OCI-M2 (cell line): Measurements from ENCODE around the gene ABLIM2.

Source experiments
- DNase-seq: peaks from one replicate; lab custom pipeline; 2025; ENCODE audit not compliant: unreplicated experiment; lab: John Stamatoyannopoulos, UW

ABLIM2 gene

DNA sequence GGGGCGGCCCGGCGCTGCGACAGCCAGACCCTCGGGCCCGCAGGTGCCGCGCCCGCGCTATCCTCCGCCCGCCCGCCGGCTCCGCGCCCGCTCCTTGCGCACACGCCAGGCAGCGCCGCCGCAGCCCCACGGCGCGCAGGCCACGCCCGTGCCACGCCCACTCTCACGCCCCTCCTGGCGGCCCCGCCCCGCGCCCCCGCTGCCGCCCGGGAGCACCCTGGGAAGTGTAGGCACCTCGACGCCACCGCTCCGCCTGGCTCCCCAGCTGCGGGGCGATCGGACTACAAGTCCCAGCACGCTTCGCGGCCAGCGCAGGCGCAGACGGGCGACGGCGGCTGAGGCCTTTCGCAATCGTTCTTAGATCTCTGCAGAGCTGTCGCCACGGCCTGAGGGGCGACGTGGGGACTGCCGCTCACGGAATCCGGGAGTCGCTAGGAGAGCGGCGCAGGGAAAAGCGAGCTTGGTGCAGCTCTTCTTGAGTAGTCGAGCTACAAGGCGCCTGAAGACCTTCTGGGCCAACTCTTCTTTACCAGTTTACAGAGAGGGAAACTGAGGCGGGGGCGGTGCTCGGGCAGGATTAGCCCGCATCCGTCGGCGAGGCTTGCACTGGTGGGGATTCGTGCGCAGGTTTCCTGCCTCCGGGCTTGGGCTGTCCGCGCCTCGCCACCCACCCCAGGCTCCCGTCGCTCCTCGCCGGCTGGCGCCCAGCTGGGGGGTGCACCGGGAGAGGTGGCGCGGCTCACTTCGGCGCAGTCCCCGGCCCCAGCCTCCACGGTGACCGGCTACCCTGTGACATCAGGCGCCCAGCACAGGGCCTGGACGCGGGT lies at the start of gene ABLIM2:
TSS of gene ABLIM2 (minus strand) at position 104 of the 827 bp plus-strand sequence. CDS start 124 bp downstream, outside the sequence.
- DNase-seq = peak; percentile 49

DNA sequence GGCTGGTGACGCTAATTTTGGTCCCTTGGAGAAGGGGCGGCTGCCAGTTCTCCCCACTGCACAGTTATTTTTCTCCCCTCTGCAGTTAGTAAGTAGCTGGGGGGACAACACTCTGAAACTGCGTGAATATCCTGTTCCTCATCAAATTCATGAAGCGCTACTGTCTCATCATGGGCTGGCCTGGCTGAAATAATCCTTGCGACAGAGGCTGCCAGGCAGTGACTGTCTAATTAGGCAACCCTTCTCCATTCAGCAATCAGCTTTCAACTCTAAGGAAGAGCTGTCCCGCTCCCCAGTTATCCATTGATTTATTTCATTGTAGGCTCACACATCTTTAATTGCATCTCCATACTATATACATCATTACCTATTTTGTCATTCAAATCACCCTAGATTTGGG lies 48.7 kb upstream of the ABLIM2 start:
- DNase-seq = no peak

DNA sequence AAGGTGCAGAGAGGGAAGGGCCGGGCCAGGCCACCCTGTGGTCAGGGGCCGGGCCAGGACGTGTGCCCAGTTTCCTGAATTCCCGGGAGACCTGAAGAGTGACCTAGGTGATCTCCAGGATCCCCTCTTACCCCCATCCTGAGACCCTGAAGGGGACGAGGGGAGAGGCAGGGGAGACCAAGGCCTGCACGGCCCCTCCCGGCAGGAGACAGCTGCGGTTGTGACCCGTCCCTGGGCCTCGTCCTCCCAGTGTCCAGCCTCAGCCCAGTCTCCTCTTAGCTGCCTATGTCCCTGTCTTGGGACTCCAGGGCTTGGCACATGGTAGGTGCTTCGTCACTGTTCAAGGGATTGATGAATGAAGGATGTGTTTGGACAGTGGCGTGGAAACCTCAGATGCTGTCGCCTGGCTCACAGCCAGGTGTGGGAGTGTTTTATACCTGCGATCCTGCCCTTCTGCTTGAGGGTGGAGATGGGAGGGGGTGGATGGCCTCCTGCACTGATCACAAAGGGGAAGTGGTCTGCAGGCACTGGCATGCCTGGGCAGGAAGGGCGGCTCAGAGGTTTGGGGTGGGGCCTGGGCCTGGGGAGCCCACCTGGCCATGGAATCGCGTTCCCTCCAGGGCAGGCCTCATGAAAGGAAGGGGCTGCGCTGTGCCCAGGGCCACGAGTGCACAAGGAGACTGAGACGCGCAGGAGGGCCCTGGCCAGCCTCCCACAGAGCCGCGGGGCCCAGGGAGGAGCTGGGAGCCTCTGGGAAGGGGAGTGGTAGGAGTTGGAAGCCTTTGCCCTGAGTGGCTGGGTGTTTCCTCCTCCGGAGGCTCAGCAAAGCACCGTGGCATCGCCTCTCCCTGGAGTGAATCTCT lies 47.4 kb upstream of the ABLIM2 start:
- no peak for DNase-seq

DNA sequence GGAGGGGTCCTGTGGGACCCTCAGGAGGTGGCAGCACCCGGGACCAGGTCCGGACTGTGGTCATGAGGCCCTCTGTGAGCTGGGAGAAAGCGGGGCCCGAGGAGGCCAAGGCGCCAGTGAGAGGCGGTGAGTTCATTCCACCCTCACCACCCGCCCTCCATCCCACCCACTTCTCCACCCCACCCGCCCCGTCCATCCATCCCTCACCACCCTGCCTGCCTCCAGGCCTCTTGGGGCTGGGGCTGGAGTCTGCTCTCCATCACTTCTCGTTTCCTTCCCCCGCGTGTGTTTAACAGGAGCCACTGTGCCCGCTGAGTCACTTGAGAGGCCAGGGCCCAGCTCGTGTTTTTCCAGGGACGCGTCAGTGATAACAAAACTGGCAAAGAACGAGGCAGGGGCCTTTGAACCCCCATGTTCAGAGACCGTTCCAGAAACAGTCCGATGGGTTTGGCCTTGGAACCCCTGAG lies 46.7 kb upstream of the ABLIM2 start:
- DNase-seq = no peak

DNA sequence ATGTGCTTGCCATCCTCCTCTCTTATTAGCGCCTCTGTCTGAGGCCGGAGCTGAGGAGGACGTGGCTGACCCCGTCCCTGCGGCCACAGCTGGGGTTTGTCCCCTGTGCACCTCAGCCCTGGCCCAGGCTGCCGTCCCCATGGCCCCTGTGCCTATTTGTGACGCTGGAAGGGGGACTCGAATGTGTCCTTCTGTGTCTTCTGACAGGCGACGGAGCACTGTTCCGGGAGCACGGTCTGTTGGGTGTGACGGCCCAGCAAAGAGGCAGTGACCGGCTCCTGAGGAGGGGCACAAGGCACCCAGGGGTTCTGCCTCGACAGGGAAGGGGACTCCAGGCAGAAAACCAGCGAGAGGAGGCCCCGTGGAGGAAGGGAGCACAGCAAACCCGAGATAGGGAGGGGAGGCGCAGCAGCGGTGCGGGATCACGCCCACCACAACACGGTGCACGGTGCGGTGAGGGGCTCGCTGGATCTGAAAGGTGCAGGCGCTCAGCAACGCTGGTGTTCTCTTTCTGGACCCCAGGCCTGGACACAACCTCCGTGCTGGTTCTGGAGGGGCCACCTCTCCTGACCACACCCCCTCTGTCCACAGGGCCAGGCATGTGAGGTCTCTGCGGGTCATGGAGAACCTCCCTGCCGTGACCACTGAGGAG lies 46.1 kb upstream of the ABLIM2 start:
- DNase-seq = no peak

DNA sequence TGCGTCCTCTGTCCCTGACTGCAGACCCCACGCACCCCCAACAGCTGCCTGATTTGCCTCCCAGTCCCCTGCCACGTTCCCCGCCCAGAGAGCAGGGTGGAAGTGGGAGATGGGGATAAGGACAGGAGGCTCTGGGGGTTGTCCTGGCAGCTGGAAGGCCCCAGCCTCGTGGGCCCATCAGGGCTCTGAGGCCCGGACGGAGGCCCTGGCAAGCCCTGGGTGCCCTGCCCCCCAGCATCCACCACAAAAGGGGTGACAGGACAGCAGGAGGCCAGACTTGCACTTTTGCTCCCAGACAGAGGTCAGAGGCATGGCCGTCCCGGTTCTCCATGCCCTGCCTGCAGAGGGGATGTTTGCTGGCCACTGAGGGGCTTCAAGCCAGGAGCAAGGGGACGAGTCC lies 45.2 kb upstream of the ABLIM2 start:
- DNase-seq = no peak

DNA sequence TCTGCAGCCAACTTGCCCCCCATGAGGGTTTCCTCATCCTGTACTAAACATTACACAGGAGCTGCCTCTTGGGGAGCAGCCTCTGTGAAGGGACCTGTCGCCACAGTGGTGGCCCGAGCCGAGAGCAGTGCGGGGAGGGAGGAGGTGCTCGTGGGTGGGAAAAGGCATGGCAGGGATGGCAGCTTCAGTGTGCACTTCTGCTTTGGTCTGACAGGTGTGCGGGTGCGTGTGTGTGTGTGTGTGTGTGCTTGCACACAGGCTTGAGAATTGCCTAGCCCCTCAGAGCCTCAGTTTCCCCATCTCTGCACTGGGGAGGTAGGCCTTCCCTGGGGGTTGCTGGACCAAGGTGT lies 44.4 kb upstream of the ABLIM2 start:
- DNase-seq = no peak

DNA sequence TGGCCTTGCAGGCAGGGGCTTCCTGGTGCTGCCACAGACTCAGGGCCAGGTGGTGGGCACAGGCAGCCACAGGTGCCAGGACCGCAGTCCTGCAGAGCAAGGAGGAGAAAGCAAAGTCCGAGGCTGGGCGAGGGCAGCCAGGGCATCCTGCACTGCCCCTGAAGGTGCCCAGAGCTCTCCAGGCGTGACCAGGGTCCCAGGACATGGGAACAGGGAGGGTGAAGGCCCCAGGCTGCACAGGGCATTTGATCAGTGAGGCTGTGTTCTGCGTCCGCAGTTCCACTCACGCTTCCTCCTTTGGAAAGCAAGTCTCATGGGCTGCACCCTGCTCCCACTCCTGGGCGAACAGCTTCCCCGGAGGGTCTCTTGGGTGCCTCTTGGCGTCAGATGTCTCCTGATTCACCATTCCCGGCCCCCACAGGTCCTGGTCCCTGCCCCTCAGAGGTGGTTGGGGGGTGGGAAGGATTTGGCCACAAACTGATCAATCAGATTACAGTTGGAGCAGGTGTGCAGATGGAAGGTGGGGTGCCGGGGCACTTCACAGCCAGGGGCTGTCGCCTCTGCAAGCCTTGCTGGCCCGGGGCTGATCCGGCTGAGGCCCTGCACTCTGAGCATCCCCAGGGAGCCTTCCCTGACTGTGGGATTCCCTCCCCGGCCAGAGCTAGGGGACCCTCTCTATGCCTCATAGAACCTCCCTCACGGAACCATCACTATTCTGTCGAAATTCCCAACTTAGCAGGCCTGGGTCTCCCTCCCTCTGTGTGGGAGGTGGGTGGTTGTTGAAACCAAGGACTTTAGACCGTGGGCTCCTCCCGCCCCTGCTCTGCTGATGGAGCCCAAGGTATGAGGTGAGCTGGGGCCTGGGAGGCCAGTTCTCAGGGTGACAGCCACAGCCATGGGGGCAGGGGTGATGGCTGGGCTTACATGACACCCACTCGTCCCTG lies 43.8 kb upstream of the ABLIM2 start:
- DNase-seq = no peak

DNA sequence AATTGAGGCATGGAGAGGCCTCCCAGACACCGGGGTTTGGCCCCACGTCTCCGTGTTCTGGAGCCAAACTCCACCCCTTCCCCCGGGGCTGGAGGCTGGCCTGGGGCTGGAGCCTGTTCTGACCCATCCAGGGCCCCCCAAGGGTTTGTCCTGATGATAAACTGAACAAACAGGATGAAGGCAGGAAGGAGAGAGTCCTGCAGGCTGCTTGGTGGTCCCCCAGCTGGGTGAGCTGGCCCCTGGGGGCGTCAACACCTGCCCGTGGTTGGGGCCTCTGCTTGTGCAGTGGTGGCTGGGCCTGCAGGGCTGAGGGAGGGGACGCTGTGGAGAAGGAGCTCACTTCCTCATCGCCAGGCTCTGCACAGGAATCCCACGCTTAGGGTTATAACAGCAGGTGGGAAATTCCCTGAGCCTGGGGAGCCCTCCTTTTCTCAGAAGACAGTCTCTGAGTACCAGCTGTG lies 42.7 kb upstream of the ABLIM2 start:
- DNase-seq = no peak

DNA sequence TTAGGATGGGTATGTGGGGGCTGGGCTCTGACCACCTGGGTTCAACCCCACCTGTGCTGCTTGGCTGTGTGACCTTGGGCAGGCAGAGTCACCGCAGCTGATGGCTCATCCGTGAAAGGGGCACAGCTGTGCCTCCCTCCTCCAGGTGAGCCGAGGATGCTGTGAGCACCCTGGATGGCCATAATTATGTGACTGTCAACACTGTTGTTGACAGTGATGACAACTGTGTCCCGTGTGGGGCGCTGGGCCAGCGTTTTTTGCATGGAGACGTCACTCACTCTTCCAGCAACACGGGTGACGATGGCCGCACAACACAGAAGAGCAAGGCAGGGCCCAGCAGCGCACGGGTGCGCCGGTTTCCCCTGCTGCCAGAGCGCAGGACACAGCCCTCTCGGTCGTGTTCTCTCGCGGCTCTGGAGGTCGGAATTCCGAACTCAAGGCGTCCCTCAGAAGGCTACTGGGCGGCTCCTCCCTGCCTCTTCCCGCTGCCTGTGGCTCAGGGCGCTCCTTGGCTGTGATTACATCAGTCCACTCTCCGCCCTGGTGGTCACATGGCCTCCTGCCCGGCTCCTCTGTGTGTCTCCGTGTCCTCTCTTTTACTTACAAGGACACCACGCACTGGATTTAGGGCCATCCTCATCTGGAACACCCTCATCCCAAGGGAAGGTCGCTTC lies 41.8 kb upstream of the ABLIM2 start:
- DNase-seq = no peak

DNA sequence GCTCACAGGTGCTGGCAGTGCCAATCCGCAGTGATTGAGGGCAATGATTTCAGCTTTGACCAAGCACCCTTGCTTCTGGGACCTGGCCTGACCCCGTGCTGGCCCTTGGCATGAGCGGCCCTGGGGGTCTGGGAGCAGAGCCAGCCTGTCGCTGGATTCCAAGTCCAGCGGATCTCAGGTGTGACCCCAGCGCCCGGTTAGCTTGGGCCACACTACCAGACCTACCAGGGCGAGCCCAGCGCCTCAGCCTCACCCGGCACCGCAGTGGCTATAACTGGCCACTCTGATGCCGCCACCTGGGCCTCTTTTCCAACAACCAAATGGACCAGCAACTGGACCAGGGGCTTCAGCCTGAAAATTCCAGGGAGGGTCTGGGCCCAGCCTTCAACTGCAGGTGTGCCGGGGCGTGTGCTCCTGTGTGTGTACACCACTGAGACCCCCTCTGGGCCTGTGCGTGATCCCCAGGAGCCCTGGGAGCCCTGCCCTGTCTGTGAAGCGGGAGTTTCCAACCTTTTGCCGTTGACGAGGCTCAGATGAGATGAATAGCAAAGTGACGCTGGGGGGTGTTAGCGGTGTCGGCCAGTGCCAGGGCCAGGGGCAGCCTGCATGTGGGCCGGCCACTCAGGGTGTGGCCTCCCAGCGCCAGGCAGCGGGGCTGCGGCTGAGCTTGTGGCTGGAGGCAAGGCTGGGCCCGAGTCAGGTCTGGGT lies 41.1 kb upstream of the ABLIM2 start:
- DNase-seq = no peak

DNA sequence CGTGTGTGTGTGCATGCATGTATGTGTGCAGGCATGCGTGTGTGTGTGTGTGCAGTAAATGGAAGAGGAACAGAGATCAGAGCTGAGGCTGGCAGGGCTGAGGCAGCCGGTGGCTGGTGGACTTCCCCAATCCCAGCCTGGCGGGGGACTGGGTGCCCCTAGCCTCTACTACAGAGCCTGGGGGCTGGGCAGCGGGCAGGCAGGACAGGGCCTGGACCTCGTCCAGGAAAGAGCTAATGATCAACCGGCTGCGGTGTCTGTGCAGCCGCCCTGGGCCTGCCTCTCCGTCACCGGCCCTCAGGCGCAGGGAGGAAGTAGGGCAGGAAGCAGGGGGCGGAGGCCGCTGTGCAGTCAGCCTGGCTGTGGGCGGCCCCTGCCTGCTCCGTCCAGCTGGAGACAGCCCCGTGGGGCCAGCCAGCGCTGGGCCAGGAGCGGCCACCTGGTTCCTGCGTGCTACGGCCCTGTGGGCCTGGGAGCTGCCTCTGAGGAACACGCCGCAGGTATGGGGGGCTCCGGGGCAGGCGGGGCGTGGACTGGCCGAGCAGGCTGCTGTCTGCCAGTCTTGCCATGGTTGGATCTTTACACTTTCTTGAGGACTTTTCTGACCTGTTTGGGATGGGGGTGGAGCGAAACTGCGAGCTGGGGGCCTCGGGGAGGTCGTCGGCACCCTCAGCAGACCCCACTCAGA lies 40.4 kb upstream of the ABLIM2 start, which contains the start of gene SH3TC1:
TSS of gene SH3TC1 (plus strand) at position 385 of the 688 bp plus-strand sequence. CDS start 5,905 bp downstream, outside the sequence.
- no peak for DNase-seq

DNA sequence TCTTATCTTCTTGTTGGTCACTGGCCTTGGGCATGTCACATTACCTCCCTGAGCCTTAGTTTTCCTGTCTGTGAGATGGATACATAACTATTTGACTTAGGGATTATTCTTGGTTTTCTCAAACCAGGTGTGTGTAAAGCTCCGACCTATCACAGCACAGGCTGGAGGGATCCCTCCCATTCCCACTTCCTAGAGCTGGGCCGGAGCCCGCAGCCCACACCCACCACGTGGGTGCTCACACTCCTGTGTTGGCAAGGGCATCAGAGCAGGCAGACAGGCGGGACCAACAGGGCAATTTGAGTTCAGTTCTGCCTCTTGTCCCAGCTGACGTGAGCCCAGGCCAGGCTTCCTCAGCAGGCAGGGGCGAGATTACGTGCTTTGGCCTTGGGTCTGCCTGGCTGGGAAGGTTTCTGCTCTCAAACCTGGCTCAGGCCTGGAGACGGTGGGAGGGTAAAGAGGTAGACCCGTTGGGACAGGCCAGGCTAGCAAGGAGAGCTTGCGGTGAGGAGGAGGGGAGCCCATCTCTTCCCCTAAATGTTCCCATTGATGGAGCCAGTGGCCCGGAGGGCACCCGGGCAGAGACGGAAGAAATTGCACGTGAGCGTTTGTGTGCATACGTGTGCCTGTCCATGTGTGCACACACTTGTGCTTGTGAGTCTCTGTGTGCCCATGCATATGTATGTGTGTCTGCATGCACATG lies 39.7 kb upstream of the ABLIM2 start:
- DNase-seq = no peak

DNA sequence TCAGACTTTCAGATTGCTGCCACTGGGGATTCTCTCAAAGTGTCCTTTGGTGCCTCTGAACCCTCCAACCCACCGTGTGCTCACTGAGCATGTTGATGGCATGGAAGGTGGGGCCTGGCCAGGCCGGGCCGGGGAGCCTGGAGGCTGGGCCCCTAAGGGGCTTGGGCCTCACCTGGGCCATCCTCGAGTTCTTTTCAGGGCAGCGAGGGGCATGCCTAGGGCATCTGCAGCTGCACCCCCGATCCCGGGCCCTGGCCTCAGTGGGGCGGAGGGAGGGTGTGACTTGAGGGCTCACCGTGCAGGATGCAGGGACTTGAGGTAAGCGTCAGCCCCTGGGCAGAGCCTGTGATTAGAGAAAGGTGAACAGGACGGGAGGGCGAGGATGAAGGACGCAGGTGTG lies 38.9 kb upstream of the ABLIM2 start:
- DNase-seq = no peak

DNA sequence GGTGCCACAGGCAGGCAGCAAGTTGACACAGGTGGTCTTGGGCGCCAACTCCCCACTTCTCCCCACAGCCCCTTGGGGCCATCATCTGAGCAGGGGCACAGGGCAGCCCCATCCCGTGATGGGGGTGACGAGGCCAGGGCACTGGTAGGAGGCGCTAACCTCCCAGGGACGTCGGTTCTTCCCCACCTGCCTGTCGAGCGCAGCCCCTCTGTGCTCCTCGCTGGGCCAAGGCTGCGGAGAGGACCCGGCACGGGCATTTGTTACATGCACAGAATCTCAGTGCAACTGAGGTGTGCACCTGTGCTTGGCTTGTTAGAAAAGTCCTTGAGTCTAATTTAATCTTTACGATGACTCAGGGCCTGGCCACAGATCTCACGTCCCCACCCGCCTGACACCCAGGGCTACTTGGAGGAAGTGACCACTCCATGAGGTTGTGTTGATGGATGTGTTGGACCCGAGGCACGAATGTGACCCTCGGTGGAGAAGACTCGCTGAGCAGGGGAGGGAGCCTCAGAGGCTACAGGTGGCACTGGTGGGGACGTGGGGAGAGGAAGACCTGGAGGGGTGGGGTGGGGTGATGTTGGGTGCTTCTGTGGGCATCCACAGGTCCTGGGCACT lies 37.3 kb upstream of the ABLIM2 start:
- no peak for DNase-seq

DNA sequence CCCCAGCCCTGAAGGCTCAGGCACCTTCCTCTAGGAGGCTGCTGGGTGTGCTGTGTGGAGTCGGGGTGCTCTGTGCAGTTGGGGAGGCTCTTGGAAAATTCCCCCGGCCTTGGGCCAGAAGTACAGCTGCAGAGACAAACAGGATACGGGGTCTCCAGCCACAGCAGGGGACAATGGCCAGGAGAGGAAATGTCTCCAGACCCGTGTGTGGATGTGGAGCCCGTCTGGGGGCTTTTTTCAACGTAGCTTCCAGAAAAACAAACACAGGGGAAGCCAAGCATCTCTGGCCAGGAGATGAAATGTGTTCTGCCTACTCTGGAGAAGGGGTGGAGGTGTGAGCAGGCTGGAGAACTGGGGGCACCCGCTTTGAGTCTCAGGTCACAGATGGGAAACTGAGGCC lies 36.8 kb upstream of the ABLIM2 start:
- DNase-seq = no peak
